B cell (primary cell): ENCODE measurements around the gene ADAM12. TPM values are rescaled to one million over a fixed set of nuclear protein-coding genes. Genes with fewer than 3 reads are reported as not detected.

ENCODE experiments used
- ATAC-seq: fragments of 200-7000 bp; cut with Tn5 transposase; one replicate; pipeline ENCODE4 v1.10.0; 2021; ENCODE audit warnings: low read depth, mild to moderate bottlenecking, moderate number of reproducible peaks, moderate library complexity
- CTCF ChIA-PET: fragments of 350-600 bp; sonication (Branson Sonifier 250); formaldehyde crosslinking; loops from one replicate; lab custom pipeline; 2021; ENCODE audit warnings: antibody characterized with exemption, inconsistent platforms; lab: Charles Lee
- POLR2A ChIA-PET: fragments of 350-600 bp; sonication (Branson Sonifier 250); formaldehyde crosslinking; loops from one replicate; lab custom pipeline; 2021; ENCODE audit warnings: antibody characterized with exemption; lab: Charles Lee
- DNase-seq: peaks from one replicate; pipeline ENCODE4 v3.0.0; 2013
- H2AFZ ChIP-seq: 2 replicates; pipeline ENCODE4 v1.6.1; 2012; ENCODE audit warnings: mild to moderate bottlenecking, low read depth, low read length; ENCODE audit not compliant: insufficient read depth, poor library complexity, severe bottlenecking
- H3K27ac ChIP-seq, 2 donors: 1 replicate in 1 of 2; 2 replicates in 1 of 2; pipeline ENCODE4 v1.5.1; 2012 to 2013; ENCODE audit warnings: low read length in 2 of 2, mild to moderate bottlenecking in 2 of 2, moderate library complexity in 1 of 2
- H3K27me3 ChIP-seq, 4 experiments: fragments of 200-600 bp in 1 of 4; sonication (generic) in 1 of 4; replicated peaks in 1 of 4; 1 replicate in 2 of 4; 2 replicates in 2 of 4; pipeline versions ENCODE4 v1.6.1 to v1.7.0; 2013 to 2016; ENCODE audit warnings: low read length in 3 of 4, mild to moderate bottlenecking in 2 of 4, mixed read lengths in 1 of 4, moderate library complexity in 1 of 4; ENCODE audit not compliant: insufficient read depth in 4 of 4, control insufficient read depth in 3 of 4; ENCODE audit errors: control extremely low read depth in 1 of 4
- H3K36me3 ChIP-seq, 2 experiments: replicated peaks in 1 of 2; 1 replicate in 1 of 2; 2 replicates in 1 of 2; pipeline versions ENCODE4 v1.6.1 to v1.7.1; 2013; ENCODE audit warnings: low read length in 1 of 2; ENCODE audit not compliant: insufficient read depth in 2 of 2, control insufficient read depth in 1 of 2; ENCODE audit errors: control extremely low read depth in 1 of 2, extremely low read depth in 1 of 2
- H3K4me1 ChIP-seq, 2 donors: fragments of 200-600 bp in 1 of 2; sonication (generic) in 1 of 2; 1 replicate in 1 of 2; 2 replicates in 1 of 2; pipeline versions ENCODE4 v1.5.1 to v1.6.1; 2013 to 2017; ENCODE audit warnings: low read length in 2 of 2; ENCODE audit not compliant: control insufficient read depth in 2 of 2, insufficient read depth in 2 of 2
- H3K4me2 ChIP-seq: replicated peaks from 2 replicates; pipeline ENCODE3; 2012; ENCODE audit warnings: mild to moderate bottlenecking, low read depth, low read length; ENCODE audit not compliant: poor library complexity, severe bottlenecking
- H3K4me3 ChIP-seq, 5 experiments: fragments of 200-600 bp in 1 of 5; sonication (generic) in 1 of 5; 1 replicate in 3 of 5; 2 replicates in 2 of 5; pipeline versions ENCODE4 v1.5.1 to v1.7.0; 2011 to 2016; ENCODE audit warnings: low read length in 4 of 5, mild to moderate bottlenecking in 4 of 5, low read depth in 2 of 5, control low read depth in 1 of 5, moderate library complexity in 1 of 5; ENCODE audit not compliant: insufficient read depth in 1 of 5; ENCODE audit errors: control extremely low read depth in 1 of 5, extremely low read depth in 1 of 5
- H3K79me2 ChIP-seq: fragments of 200-600 bp; sonication (generic); one replicate; pipeline ENCODE4 v1.6.0; 2016; ENCODE audit warnings: low read length; ENCODE audit not compliant: control insufficient read depth, insufficient read depth
- H3K9ac ChIP-seq: fragments of 200-600 bp; sonication (generic); 2 replicates; pipeline ENCODE4 v1.6.1; 2017; ENCODE audit warnings: mild to moderate bottlenecking, low read length, moderate library complexity
- H3K9me3 ChIP-seq, 3 donors: one replicate each; pipeline versions ENCODE4 v1.6.1 to v1.7.1; 2013; ENCODE audit warnings: low read length in 2 of 3; ENCODE audit not compliant: control insufficient read depth in 2 of 3, insufficient read depth in 1 of 3; ENCODE audit errors: control extremely low read depth in 1 of 3
- H4K20me1 ChIP-seq: 2 replicates; pipeline ENCODE4 v1.6.0; 2012; ENCODE audit warnings: mild to moderate bottlenecking, low read length; ENCODE audit not compliant: insufficient read depth, control insufficient read depth, poor library complexity, severe bottlenecking
- H3K27ac Mint-ChIP-seq: one replicate; pipeline ENCODE4 v1.8.0; 2021; ENCODE audit warnings: mixed read lengths
- H3K27me3 Mint-ChIP-seq: one replicate; pipeline ENCODE4 v1.8.0; 2021; ENCODE audit warnings: mixed read lengths
- H3K4me1 Mint-ChIP-seq: one replicate; pipeline ENCODE4 v1.8.0; 2021; ENCODE audit warnings: mixed read lengths
- H3K4me3 Mint-ChIP-seq: one replicate; pipeline ENCODE4 v1.8.0; 2021; ENCODE audit warnings: mixed read lengths
- H3K9me3 Mint-ChIP-seq: one replicate; pipeline ENCODE4 v1.8.0; 2022; ENCODE audit warnings: mixed read lengths; ENCODE audit not compliant: insufficient read depth
- EZH2 ChIP-seq: IDR thresholded peaks from 2 replicates; pipeline ENCODE4 v1.6.1; 2012; ENCODE audit warnings: borderline replicate concordance, low read depth, mild to moderate bottlenecking, moderate library complexity, low read length; ENCODE audit not compliant: insufficient read depth, poor library complexity, severe bottlenecking
- WGBS: methylation state at CpG from one replicate; pipeline ENCODE4 v1.1.5; 2013; ENCODE audit warnings: missing lambda C conversion rate; ENCODE audit not compliant: insufficient coverage; 5-methylcytosine and 5-hydroxymethylcytosine counted together
- intact Hi-C: fragments of 100-400 bp; cut with micrococcal nuclease; formaldehyde crosslinking; loops from one replicate; pipeline ENCODE4 v1.10.0; 2022
- polyA plus RNA-seq: library from polyadenylated mRNA; depleted of rRNA; stranded (reverse); fragments of >200 nt; gene quantifications from 2 replicates; pipeline ENCODE4 v1.2.3, GENCODE V29; 2012
- total RNA-seq, 2 donors: library from RNA; stranded (reverse); fragments of 120-200 nt in 1 of 2; gene quantifications; 1 replicate in 1 of 2; 2 replicates in 1 of 2; pipeline versions ENCODE4 v1.2.3 to v1.2.4, GENCODE V29; 2013 to 2022
- TF ChIP-seq, protein P1 (sequence below): fragments of 200-600 bp; IDR thresholded peaks from one replicate; pipeline ENCODE4 v1.8.0; 2022; ENCODE audit warnings: antibody characterized with exemption, mild to moderate bottlenecking

Gene ADAM12
- total and polyA plus RNA-seq, 2 donors (not counting 1 experiment from before 2014, with no cell fraction given): 0.01 to 0.22 TPM

DNA sequence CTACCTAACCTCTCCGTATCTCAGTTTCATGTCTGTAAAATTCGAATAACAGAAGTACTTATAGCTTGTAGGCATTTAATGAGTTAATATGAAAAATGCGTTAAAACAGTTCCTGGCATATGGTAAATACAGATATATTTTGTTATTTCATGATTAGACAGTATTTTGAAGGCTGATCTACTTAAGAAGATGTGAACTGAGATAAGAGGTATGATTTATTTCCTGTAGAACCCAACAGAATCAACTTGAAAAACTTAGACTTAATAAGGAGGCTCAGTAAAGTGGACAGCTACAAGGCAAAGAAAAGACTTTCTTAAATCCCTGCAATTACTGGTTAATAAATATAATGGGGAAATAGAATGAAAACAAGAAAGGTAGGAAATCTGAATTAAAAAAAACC lies 388.6 kb downstream of the ADAM12 start:
- H3K4me1 Mint-ChIP-seq: no peaks in the 10 kb centered on the region
- H3K79me2 ChIP-seq: no peaks in the 10 kb centered on the region
- ChIA-PET CTCF (interaction anchor here (0.7 kb wide), 1 partner anchor 183 kb away, joined by 3 read pairs; no protein-coding TSS in a partner anchor), POLR2A (no interaction called here)
- peaks cover 0 to 3% (median 0%) of the 10 kb centered on the region in 4 experiments for H3K27me3 ChIP-seq
- no peak overlapping the region for H3K27ac Mint-ChIP-seq
- peaks cover 3% of the 10 kb centered on the region for H3K27me3 Mint-ChIP-seq
- no peak for TF ChIP-seq EZH2
- TF ChIP-seq, protein P1, sequence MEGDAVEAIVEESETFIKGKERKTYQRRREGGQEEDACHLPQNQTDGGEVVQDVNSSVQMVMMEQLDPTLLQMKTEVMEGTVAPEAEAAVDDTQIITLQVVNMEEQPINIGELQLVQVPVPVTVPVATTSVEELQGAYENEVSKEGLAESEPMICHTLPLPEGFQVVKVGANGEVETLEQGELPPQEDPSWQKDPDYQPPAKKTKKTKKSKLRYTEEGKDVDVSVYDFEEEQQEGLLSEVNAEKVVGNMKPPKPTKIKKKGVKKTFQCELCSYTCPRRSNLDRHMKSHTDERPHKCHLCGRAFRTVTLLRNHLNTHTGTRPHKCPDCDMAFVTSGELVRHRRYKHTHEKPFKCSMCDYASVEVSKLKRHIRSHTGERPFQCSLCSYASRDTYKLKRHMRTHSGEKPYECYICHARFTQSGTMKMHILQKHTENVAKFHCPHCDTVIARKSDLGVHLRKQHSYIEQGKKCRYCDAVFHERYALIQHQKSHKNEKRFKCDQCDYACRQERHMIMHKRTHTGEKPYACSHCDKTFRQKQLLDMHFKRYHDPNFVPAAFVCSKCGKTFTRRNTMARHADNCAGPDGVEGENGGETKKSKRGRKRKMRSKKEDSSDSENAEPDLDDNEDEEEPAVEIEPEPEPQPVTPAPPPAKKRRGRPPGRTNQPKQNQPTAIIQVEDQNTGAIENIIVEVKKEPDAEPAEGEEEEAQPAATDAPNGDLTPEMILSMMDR: no peak
- no peaks in the 10 kb centered on the region for H3K4me1 ChIP-seq
- no peak overlapping the region for H2AFZ ChIP-seq
- intact Hi-C loops: no loop called here
- no peaks in the 10 kb centered on the region for H4K20me1 ChIP-seq
- H3K9me3 Mint-ChIP-seq: no peaks in the 10 kb centered on the region
- no peak overlapping the region for H3K9ac ChIP-seq
- no peak overlapping the region for H3K27ac ChIP-seq
- H3K4me3 ChIP-seq: no peak overlapping the region
- H3K4me2 ChIP-seq: no peak overlapping the region
- WGBS: 100% methylated on average over 1 of the region's 3 CpGs
- H3K9me3 ChIP-seq: no peaks in the 10 kb centered on the region
- no peak overlapping the region for H3K4me3 Mint-ChIP-seq
- H3K36me3 ChIP-seq: no peaks in the 10 kb centered on the region
- ATAC-seq (no peak), DNase-seq (no peak)

DNA sequence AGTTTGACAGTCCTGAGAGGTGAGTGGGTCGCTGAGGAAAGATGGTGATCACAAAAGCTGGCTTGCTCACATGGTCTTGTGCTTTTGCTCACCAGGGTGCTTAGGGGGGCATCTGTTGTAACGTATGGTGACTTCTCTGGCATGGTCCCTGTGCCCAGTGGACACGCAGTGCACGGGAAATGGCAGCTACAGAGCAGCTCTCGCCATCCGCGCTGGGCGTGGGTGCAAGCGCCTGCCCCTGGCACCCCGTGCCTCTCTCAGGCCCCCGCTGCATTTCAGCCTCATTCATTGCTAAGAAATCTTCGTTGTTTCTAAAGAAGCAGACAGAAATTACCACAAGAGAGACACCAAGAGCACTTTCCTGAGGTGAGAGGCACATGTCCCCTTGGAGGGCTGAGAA lies 390.7 kb downstream of the ADAM12 start:
- Histone ChIP-seq H3K27me3 (peaks cover 0 to 3% (median 0%) of the 10 kb centered on the region in 4 experiments), H3K9me3 (no peaks in the 10 kb centered on the region), H2AFZ (no peak overlapping the region), H3K4me2 (no peak overlapping the region), H3K9ac (no peak overlapping the region), H3K4me3 (no peak overlapping the region), H3K79me2 (no peaks in the 10 kb centered on the region), H3K27ac (no peak overlapping the region), H3K36me3 (no peaks in the 10 kb centered on the region), H4K20me1 (no peaks in the 10 kb centered on the region), H3K4me1 (no peaks in the 10 kb centered on the region)
- Mint-ChIP-seq H3K9me3 (no peaks in the 10 kb centered on the region), H3K4me1 (no peaks in the 10 kb centered on the region), H3K4me3 (no peak overlapping the region), H3K27me3 (peaks cover 3% of the 10 kb centered on the region), H3K27ac (no peak overlapping the region)
- intact Hi-C loops: no loop called here
- ATAC-seq (no peak), DNase-seq (no peak)
- 91% methylated on average over 12 of the region's 12 CpGs for WGBS
- TF ChIP-seq EZH2: no peak
- TF ChIP-seq, protein P1: no peak
- CTCF ChIA-PET: no interaction called here
- POLR2A ChIA-PET: interaction anchor here (1.1 kb wide), 1 partner anchor 41 kb away, joined by 6 read pairs; no protein-coding TSS in a partner anchor
